OCI-LY7 (cell line): ENCODE data around the gene BTF3.

Experiments
- CTCF ChIP-seq: fragments of 200-600 bp; sonication (generic); conservative IDR thresholded peaks from 2 replicates; pipeline ENCODE4 v1.5.1; 2014; ENCODE audit warnings: mild to moderate bottlenecking, antibody characterized with exemption, low read length, moderate library complexity, mixed read lengths
- EZH2phosphoT487 ChIP-seq: fragments of 200-600 bp; sonication (generic); IDR thresholded peaks from 2 replicates; pipeline ENCODE4 v1.6.1; 2018; ENCODE audit warnings: low read depth, borderline replicate concordance, mild to moderate bottlenecking, mixed run types, antibody characterized with exemption, low read length, moderate library complexity, mixed read lengths

DNA sequence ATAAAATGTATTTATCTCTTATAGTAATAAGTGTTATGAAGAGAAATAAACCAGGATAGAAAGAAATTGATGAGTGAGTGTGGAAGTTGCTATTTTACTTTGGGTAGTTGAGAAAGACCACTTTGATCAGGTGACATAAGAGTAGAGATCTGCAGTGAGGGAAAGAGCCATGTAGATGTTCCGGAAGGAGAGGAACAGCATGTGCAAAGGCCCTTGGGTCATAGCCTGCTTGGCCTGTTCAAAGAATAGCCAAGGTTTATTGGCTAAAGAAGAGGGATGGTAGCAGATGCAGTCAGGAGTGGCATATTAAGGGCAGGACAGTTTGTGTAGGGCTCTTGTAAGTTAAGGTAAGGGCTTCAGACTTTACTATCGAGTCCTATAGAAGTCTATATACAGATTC is 3.2 kb downstream of the BTF3 start:
- TF ChIP-seq CTCF (no peak), EZH2phosphoT487 (no peak)
